Amniotic epithelial cell (primary cell): Measurements from ENCODE around the gene TMEM165.

Experiments
- DNase-seq: peaks from one replicate; pipeline ENCODE4 v3.0.0-alpha.2; 2010; ENCODE audit warnings: low read depth

Gene TMEM165

DNA sequence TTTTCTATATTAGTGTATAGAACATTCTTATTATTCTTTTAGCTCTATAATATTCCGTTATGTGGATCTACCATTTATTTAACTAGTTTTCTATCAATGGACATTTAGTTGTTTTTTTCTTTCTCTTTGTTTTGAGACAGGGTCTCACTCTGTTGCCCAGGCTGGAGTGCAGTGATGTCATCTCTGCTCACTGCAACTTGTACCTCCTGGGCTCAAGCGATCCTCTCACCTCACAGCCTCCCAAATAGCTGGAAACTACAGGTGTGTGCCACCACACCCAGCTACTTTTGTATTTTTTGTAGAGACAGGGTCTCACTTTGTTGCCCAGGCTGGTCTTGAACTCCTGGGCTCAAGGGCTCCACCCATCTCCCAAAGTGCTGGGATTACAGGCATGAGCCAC lies 10.8 kb downstream of the TMEM165 start:
- DNase-seq = no peak

GRCh38 chr4:55407119-55407518 lies 11.4 kb downstream of the TMEM165 start:
- DNase-seq = peak; percentile 32

GRCh38 chr4:55407764-55408163 lies 12.0 kb downstream of the TMEM165 start:
- DNase-seq = no peak

- peak; percentile 13 for DNase-seq
Observed at GRCh38 chr4:55409468-55410171, 13.9 kb downstream of the TMEM165 start.

DNA sequence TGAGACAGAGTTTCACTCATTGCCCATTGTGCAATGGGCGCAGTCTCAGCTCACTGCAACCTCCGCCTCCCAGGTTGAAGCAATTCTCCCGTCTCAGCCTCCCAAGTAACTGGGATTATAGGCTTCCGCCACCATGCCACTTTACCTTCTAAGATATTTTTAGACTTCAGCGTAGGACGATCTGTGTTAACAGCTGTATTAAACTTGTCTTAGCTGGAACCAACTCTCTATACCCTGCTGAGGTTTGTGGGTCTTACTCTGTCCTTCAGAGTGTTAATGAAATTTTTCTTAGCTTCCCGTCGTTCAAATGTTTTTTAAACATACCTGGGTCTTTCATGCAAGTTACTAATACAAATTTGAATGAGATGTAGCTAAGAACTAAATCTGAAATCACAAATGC lies 14.7 kb downstream of the TMEM165 start:
- DNase-seq = no peak

GRCh38 chr4:55411621-55412020 lies 15.9 kb downstream of the TMEM165 start:
- no peak for DNase-seq

DNA sequence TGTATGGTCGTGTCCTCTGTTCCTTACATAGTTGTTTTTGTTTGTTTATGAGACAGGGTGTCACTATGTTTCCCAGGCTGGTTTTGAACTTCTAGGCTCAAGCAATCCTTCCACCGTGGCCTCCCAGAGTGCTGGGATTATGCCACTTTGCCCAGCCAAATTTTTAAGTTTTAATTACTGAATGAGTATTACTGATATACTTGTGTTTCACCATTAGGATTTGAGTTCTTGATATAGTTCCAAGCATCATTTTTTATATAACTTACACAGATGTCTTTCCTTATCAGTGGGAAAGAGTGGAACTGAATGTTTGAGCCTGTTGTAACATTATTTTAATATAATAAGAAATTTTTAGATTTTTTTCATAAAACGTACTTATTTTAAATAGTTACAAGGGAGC lies 20.4 kb downstream of the TMEM165 start:
- DNase-seq = no peak

DNA sequence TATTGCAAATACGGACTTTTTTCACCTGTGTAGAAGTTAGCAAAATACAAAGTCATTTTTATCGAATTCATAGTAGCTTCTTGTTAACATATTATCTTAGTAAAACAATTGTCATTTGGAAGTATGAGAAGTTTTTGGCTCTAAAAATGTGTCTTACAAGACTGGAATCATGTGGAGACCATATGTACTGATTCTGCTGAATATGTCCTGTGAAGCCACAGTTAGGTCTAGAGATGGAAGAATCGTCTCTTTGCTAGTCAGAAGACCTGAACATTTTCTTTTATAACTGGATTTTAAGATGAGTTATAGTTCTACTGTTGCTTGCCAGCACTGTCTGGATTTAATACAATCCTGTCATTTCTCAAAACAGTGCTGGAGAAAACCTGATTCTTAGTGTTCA lies 29.0 kb downstream of the TMEM165 start:
- DNase-seq = no peak

GRCh38 chr4:55431710-55432336 lies 36.1 kb downstream of the TMEM165 start:
- DNase-seq = no peak

DNA sequence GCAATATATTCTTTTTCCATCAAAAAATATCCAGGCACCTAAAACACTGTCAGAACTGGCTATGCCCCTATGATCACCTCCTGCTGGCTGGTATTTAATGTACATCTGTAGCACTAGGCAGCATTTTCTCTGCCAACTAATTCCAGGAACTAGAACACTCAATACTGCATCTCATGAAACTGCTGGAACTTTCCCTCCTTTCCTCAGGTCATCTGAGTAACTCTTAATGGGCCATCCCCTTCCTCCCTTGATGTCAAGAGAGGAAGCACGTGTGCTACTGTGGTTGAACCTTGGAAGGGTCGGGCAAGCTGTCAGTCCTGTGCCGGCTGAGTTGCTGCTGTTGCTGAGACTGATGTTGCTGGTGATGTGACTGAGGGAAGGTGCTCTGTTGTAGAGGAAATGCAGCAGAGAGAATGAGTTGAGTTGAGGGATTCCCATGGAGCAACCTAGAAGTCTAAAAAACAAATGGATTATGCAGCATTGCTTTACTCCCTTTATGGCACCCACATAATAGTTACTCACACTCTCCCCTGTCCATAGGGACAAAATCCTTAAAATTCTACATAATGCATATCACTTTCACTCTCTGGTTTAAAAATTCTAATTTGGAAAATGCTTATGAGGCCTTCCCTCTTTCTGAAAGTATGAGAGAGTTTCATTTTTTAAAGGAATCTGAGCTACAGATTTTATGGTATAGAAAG lies 39.5 kb downstream of the TMEM165 start:
- DNase-seq = peak; percentile 37

- peak; percentile 60 for DNase-seq
Observed at GRCh38 chr4:55437356-55437796, 41.6 kb downstream of the TMEM165 start.

DNA sequence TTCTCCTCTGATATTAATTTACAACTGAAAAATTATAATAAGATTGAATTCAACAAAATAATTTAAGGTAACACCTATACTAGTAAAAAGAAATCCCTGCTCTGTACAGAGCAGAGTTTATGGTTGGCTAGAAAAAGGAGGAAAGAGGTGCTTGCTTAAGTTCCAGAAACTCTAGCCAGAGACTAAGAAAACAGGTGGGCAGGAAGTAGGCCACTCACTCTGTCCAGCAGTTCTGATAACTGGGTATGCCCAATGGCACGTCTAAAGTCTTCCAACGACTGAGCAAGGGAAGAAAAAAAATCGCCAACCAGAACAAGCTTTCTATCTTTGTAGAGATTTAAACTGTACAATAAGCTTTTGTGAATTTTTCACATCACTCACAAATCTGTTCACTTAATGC lies 42.1 kb downstream of the TMEM165 start:
- DNase-seq = no peak

- DNase-seq = no peak
Observed at GRCh38 chr4:55438314-55438713, 42.6 kb downstream of the TMEM165 start.

DNA sequence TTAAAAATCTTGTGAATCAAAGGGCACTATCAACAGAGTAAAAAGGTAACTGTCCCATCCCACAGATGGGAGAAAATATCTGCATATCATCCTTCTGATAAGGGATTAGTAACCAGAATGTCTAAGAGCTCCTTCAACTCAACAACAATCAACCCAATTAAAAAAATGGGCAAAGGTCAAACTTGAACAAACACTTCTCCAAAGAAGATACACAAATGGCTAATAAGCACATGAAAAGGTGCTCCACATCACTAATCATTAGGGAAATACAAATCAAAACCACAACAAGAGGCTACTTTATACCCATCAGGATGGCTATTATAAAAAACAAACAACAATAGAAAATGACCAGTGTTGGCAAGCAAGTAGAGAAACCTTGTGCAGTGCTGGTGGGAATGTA lies 43.3 kb downstream of the TMEM165 start:
- DNase-seq = no peak

- no peak for DNase-seq
Observed at GRCh38 chr4:55440786-55441185, 45.0 kb downstream of the TMEM165 start.

DNA sequence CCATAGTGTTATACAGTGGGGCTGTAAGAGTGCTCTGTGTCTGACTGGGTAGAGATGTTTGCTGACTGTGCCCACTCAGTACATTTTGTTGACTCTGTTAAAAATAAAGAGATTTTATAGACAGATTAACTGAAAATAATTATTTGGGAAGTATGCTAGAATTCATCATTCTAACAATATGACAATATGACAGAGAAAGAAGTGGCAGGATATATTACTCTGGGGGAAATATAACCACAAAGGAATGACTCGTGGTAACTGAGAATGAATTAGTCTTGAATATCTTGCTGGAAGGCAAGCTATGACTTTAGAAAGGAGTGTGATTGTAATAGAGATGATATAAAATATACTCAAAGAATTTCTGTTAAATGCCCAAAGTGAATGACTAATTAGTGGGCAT lies 46.8 kb downstream of the TMEM165 start:
- no peak for DNase-seq

- DNase-seq = peak; percentile 45
Observed at GRCh38 chr4:55444827-55445226, 49.1 kb downstream of the TMEM165 start.

DNA sequence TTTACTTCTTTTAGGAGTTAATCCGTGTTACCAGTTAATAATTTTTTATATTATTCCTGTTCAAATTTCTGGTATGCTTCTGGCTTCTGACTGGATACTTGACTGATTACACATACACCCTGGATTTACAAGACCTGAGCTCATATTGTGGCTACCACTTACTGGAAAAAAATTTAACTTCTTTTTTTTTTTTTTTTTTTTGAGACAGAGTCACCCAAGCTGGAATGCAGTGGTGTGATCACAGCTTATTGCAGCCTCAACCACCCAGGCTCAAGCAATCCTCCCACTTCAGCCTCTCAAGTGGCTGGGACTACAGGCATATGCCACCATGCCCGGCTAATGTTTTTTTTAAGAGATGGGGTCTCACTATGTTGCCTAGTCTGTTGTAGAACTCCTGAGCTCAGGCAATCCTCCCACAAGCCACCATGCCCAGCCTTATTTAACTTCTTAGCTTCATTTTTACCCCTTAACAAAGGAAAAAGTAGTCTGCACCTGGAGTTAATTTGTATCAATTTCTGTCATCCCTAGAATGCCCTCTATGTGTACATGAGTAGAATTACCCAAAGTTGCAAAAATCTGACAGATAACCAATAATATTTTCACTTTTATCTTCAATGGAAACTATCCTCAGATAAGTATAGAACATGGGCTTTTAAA lies 50.3 kb downstream of the TMEM165 start:
- DNase-seq = peak; percentile 87

DNA sequence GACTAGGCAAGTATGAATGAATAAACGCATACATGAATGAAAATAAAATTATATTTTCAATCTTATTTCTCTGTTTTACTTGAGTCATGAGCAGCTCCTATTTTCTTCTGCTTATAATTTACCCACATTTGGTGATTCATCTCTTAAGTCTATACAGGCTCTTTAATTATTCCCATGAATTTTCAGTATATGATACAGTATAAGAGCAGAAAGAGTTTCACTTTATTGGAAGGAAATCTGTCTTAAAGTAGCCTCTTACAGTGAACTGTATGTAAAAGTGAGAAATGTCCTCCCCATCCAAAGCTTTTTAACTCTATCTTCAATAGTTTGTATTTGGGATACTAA lies 50.8 kb downstream of the TMEM165 start:
- no peak for DNase-seq

GRCh38 chr4:55447108-55447708 lies 51.5 kb downstream of the TMEM165 start:
- DNase-seq = no peak

GRCh38 chr4:55447831-55448230 lies 52.1 kb downstream of the TMEM165 start:
- DNase-seq = peak; percentile 57

- DNase-seq = no peak
Observed at GRCh38 chr4:55450566-55450965, 54.8 kb downstream of the TMEM165 start.
